A549 (cell line): ENCODE results near the gene CEMP1. TPM values are rescaled to one million over a fixed set of nuclear protein-coding genes. Genes with fewer than 3 reads are reported as not detected.
"Not testable (repeated sequence)": the region's sequence is repeated elsewhere in the genome, so short reads cannot be mapped to it uniquely, and the experiment has no call there.

Source experiments
- ATAC-seq, 2 experiments: fragments of 200-7000 bp in 1 of 2; fragments of >200 bp in 1 of 2; cut with Nextera tagmentation in 1 of 2; cut with Tn5 transposase in 1 of 2; 3 replicates each; pipeline versions ENCODE4 v1.8.0 to v1.9.1; 2018 to 2020; ENCODE audit warnings: mild to moderate bottlenecking in 1 of 2, moderate library complexity in 1 of 2
- CTCF ChIA-PET: fragments of 300-600 bp; sonication (Branson Sonifier 250); formaldehyde crosslinking; extraction: SDS; loops from one replicate; lab custom pipeline; 2021; ENCODE audit warnings: antibody characterized with exemption, inconsistent platforms; lab: Yijun Ruan, JAX
- POLR2A ChIA-PET: fragments of 350-600 bp; formaldehyde crosslinking; extraction: SDS; loops from one replicate; lab custom pipeline; 2021; ENCODE audit warnings: antibody characterized with exemption, inconsistent platforms; lab: Yijun Ruan, JAX
- DNase-seq, 2 experiments: peaks; one replicate each; pipeline versions ENCODE4 v3.0.0 to v3.0.0-alpha.2; 2011 to 2016; ENCODE audit warnings: low read depth in 1 of 2, low spot score in 1 of 2
- FAIRE-seq: peaks from 2 replicates; lab custom pipeline; 2011; peaks lifted over from hg19 to GRCh38; lab: Jason Lieb, UNC
- H3K27ac ChIP-seq, 2 experiments: fragments of >200 bp; sonication (Bioruptor Twin); formaldehyde crosslinking; 3 replicates each; pipeline ENCODE4 v1.5.1; 2016 to 2017
- H3K4me1 ChIP-seq: fragments of >200 bp; sonication (Bioruptor Twin); formaldehyde crosslinking; 3 replicates; pipeline ENCODE4 v1.6.1; 2016
- H3K4me2 ChIP-seq: fragments of >200 bp; sonication (Bioruptor Twin); formaldehyde crosslinking; 3 replicates; pipeline ENCODE4 v1.6.1; 2016
- H3K4me3 ChIP-seq: fragments of >200 bp; sonication (Bioruptor Twin); formaldehyde crosslinking; 3 replicates; pipeline ENCODE4 v1.5.1; 2016
- H3K9me3 ChIP-seq: fragments of >200 bp; sonication (Bioruptor Twin); formaldehyde crosslinking; 3 replicates; pipeline ENCODE4 v1.6.1; 2016
- BCL3 ChIP-seq: fragments of >200 bp; sonication (Bioruptor Twin); formaldehyde crosslinking; IDR thresholded peaks from 3 replicates; pipeline ENCODE4 v1.6.1; 2016
- BHLHE40 ChIP-seq: IDR thresholded peaks from 2 replicates; pipeline ENCODE4 v1.6.1; 2012; ENCODE audit warnings: low read depth, low read length, inconsistent platforms
- CBX2 ChIP-seq: fragments of 200-600 bp; sonication (generic); IDR thresholded peaks from 2 replicates; pipeline ENCODE4 v1.6.1; 2016; ENCODE audit warnings: low read depth, mild to moderate bottlenecking, borderline replicate concordance
- CEBPB ChIP-seq, 2 experiments: fragments of >200 bp in 1 of 2; sonication (Bioruptor Twin) in 1 of 2; formaldehyde crosslinking in 1 of 2; IDR thresholded peaks; 2 replicates each; pipeline ENCODE4 v1.6.1; 2012 to 2016
- E2F6 ChIP-seq: IDR thresholded peaks from 2 replicates; pipeline ENCODE4 v1.6.1; 2012; ENCODE audit warnings: low read depth, borderline replicate concordance
- EHMT2 ChIP-seq: fragments of 200-600 bp; sonication (generic); IDR thresholded peaks from 2 replicates; pipeline ENCODE4 v1.6.1; 2016; ENCODE audit warnings: antibody characterized with exemption, low read depth, mild to moderate bottlenecking, moderate library complexity
- EP300 ChIP-seq, 2 experiments: fragments of >200 bp; sonication (Bioruptor Twin); formaldehyde crosslinking; IDR thresholded peaks; 2 replicates in 1 of 2; 3 replicates in 1 of 2; pipeline ENCODE4 v1.6.1; 2016 to 2017
- FOSL2 ChIP-seq, 2 experiments: fragments of 450-650 bp in 1 of 2; fragments of >200 bp in 1 of 2; sonication (Bioruptor Twin) in 1 of 2; formaldehyde crosslinking; IDR thresholded peaks; 2 replicates each; pipeline versions ENCODE4 v1.5.0 to v1.6.1; 2016 to 2020; ENCODE audit warnings: mild to moderate bottlenecking in 1 of 2, moderate library complexity in 1 of 2
- FOXS1 ChIP-seq: fragments of 250-450 bp; sonication (Bioruptor Pico); IDR thresholded peaks from 2 replicates; pipeline ENCODE4 v1.5.0; 2020; ENCODE audit warnings: mild to moderate bottlenecking, moderate library complexity
- GATA3 ChIP-seq: IDR thresholded peaks from 2 replicates; pipeline ENCODE4 v1.6.1; 2012; ENCODE audit warnings: borderline replicate concordance
- HDAC2 ChIP-seq: fragments of 200-600 bp; sonication (generic); IDR thresholded peaks from 2 replicates; pipeline ENCODE4 v1.6.1; 2016
- HEYL ChIP-seq: fragments of 250-450 bp; sonication (Bioruptor Pico); IDR thresholded peaks from 2 replicates; pipeline ENCODE4 v1.8.0; 2021; ENCODE audit warnings: mild to moderate bottlenecking, moderate library complexity
- JUN ChIP-seq, 2 experiments: fragments of >200 bp; sonication (Bioruptor Twin); formaldehyde crosslinking; IDR thresholded peaks; 2 replicates in 1 of 2; 3 replicates in 1 of 2; pipeline ENCODE4 v1.6.1; 2016 to 2017
- KDM5A ChIP-seq: fragments of 200-600 bp; sonication (generic); IDR thresholded peaks from 2 replicates; pipeline ENCODE4 v1.6.1; 2016; ENCODE audit warnings: antibody characterized with exemption, mild to moderate bottlenecking
- MAFK ChIP-seq: fragments of 450-650 bp; IDR thresholded peaks from 2 replicates; pipeline ENCODE4 v1.6.1; 2014; ENCODE audit not compliant: partially characterized antibody
- MAX ChIP-seq: IDR thresholded peaks from 2 replicates; pipeline ENCODE4 v1.6.1; 2012
- NFE2L2 ChIP-seq: fragments of 150-350 bp; conservative IDR thresholded peaks from 2 replicates; pipeline ENCODE4 v1.6.1; 2014; ENCODE audit warnings: low read length
- NPAS2 ChIP-seq: fragments of 250-450 bp; sonication (Bioruptor Pico); IDR thresholded peaks from 2 replicates; pipeline ENCODE4 v1.8.0; 2022; ENCODE audit warnings: mild to moderate bottlenecking, moderate library complexity, borderline replicate concordance
- PBX3 ChIP-seq: IDR thresholded peaks from 2 replicates; pipeline ENCODE4 v1.6.1; 2012
- POLR2A ChIP-seq: IDR thresholded peaks from 2 replicates; pipeline ENCODE4 v1.6.1; 2012; ENCODE audit warnings: mild to moderate bottlenecking, low read length
- RCOR1 ChIP-seq: fragments of 150-350 bp; IDR thresholded peaks from 2 replicates; pipeline ENCODE4 v1.6.1; 2014; ENCODE audit warnings: antibody characterized with exemption, low read length, low read depth
- SREBF2 ChIP-seq: fragments of 450-650 bp; IDR thresholded peaks from 2 replicates; pipeline ENCODE4 v1.6.1; 2014; ENCODE audit warnings: mild to moderate bottlenecking, moderate library complexity
- TP53 ChIP-seq: fragments of 250-450 bp; sonication (Bioruptor Pico); IDR thresholded peaks from 2 replicates; pipeline ENCODE4 v1.5.0; 2021; ENCODE audit warnings: mild to moderate bottlenecking, moderate library complexity
- USF2 ChIP-seq: fragments of 450-650 bp; IDR thresholded peaks from 2 replicates; pipeline ENCODE4 v1.6.1; 2014; ENCODE audit warnings: antibody characterized with exemption
- ZC3H11A ChIP-seq: fragments of 450-650 bp; IDR thresholded peaks from 2 replicates; pipeline ENCODE4 v1.6.1; 2014; ENCODE audit warnings: antibody characterized with exemption, mild to moderate bottlenecking
- ZNF302 ChIP-seq: fragments of 250-450 bp; sonication (Bioruptor Pico); IDR thresholded peaks from 2 replicates; pipeline ENCODE4 v1.9.0; 2021; ENCODE audit warnings: inconsistent platforms, mild to moderate bottlenecking, moderate library complexity
- ZSCAN20 ChIP-seq: fragments of 250-450 bp; sonication (Bioruptor Pico); IDR thresholded peaks from 2 replicates; pipeline ENCODE4 v1.8.0; 2022; ENCODE audit warnings: mild to moderate bottlenecking, moderate library complexity
- WGBS: methylation state at CpG from one replicate; pipeline ENCODE4 v1.1.6; 2017; ENCODE audit errors: missing lambda C conversion rate; 5-methylcytosine and 5-hydroxymethylcytosine counted together
- polyA plus RNA-seq, 4 experiments: library from polyadenylated mRNA; depleted of rRNA in 3 of 4; stranded (reverse); fragments of >200 nt; fragmentation: RNase III in 1 of 4; extraction: RNeasy Plus Mini Kit Qiagen cat#74134 plus additional on column Dnase treatment in 1 of 4; gene quantifications; 2 replicates in 3 of 4; 3 replicates in 1 of 4; pipeline ENCODE4 v1.2.3, GENCODE V29; 2011 to 2017

CEMP1 gene
- polyA plus RNA-seq, 2 of the 4 experiments (the other 2 are of a cell fraction): not detected

GRCh38 chr16:2533142-2533755, 2.0 kb upstream of the CEMP1 start:
- not testable (repeated sequence) for ATAC-seq, FAIRE-seq, DNase-seq, H3K9me3 ChIP-seq
- Histone ChIP-seq H3K27ac (peak overlapping the region; percentile 84 to 92; a peak in 5 of 6 replicates), H3K4me3 (peak overlapping the region; percentile 64; the same call in 2 of the 3 replicates), H3K4me1 (peaks cover 21% of the 10 kb centered on the region), H3K4me2 (peak overlapping the region; percentile 99)
- POLR2A ChIA-PET: interaction anchor here (0.9 to 2.8 kb wide), 2 partner anchors 13 to 70 kb away, joined by 3 to 21 read pairs; partner anchors contain the start of gene AMDHD2
- WGBS: 57% methylated on average over 16 of the region's 16 CpGs
- CTCF ChIA-PET: interaction anchor here (1.4 kb wide), 1 partner anchor 32 kb away, joined by 3 read pairs; no protein-coding TSS in a partner anchor

GRCh38 chr16:2532494-2533141, 1.4 kb upstream of the CEMP1 start:
- ATAC-seq (peak; percentile 11 to 29; a peak in 5 of 6 replicates), FAIRE-seq (no peak), DNase-seq (no peak)
- H3K4me1 ChIP-seq: peaks cover 21% of the 10 kb centered on the region
- H3K27ac ChIP-seq: peak overlapping the region; percentile 84 to 92
- no peaks in the 10 kb centered on the region for H3K9me3 ChIP-seq
- ChIA-PET POLR2A (interaction anchor here (0.9 to 2.8 kb wide), 2 partner anchors 13 to 70 kb away, joined by 3 to 21 read pairs; partner anchors contain the start of gene AMDHD2), CTCF (interaction anchor here (1.4 to 3.2 kb wide), 2 partner anchors 18 to 31 kb away, joined by 3 to 8 read pairs; no protein-coding TSS in a partner anchor)
- 22% methylated on average over 33 of the region's 37 CpGs for WGBS
- H3K4me2 ChIP-seq: peak overlapping the region; percentile 99
- TF ChIP-seq USF2 (no peak), PBX3 (0 out of 2 replicates have a peak, but pooled peaks have one; percentile 4), BCL3 (no peak), TP53 (CRISPR knock-in tag) (0 out of 2 replicates have a peak, but pooled peaks have one; percentile 30), EP300 (IDR thresholded peaks at IDR 0.05) (no peak), MAFK (no peak), FOSL2 (IDR thresholded peaks at IDR 0.05) (no peak), FOSL2 (CRISPR knock-in tag; IDR thresholded peaks at IDR 0.05) (no peak)
- peak overlapping the region; percentile 64 for H3K4me3 ChIP-seq

GRCh38 chr16:2531696-2532493, 687 bp upstream of the CEMP1 start:
- ChIA-PET POLR2A (interaction anchor here (0.9 to 2.8 kb wide), 2 partner anchors 12 to 71 kb away, joined by 3 to 21 read pairs; partner anchors contain the start of gene AMDHD2), CTCF (interaction anchor here (1.4 to 3.2 kb wide), 3 partner anchors 13 to 31 kb away, joined by 3 to 8 read pairs (median 6); no protein-coding TSS in a partner anchor)
- TF ChIP-seq EHMT2: no peak
- peak; percentile 78 for TF ChIP-seq BHLHE40
- no peak for TF ChIP-seq CBX2
- TF ChIP-seq ZC3H11A: no peak
- no peak for TF ChIP-seq EP300 (IDR thresholded peaks at IDR 0.05)
- no peak for TF ChIP-seq NFE2L2
- peak; percentile 71 to 89 for TF ChIP-seq JUN (IDR thresholded peaks at IDR 0.05)
- no peak for TF ChIP-seq HEYL (CRISPR knock-in tag)
- TF ChIP-seq HDAC2: no peak
- peak in 1 of 2 experiments; percentile 29; a peak in 1 of 4 replicates for TF ChIP-seq CEBPB (IDR thresholded peaks at IDR 0.05)
- peak; percentile 77; the same call in 1 of the 2 replicates for TF ChIP-seq E2F6
- peak; percentile 76 for TF ChIP-seq POLR2A
- no peak for TF ChIP-seq ZSCAN20 (CRISPR knock-in tag)
- no peak for TF ChIP-seq TP53 (CRISPR knock-in tag)
- TF ChIP-seq SREBF2: no peak
- peak; percentile 56; the same call in 1 of the 2 replicates for TF ChIP-seq GATA3
- no peak for TF ChIP-seq ZNF302 (CRISPR knock-in tag)
- no peak for TF ChIP-seq RCOR1
- no peak for TF ChIP-seq FOXS1 (CRISPR knock-in tag)
- TF ChIP-seq FOSL2 (IDR thresholded peaks at IDR 0.05): no peak
- peak; percentile 23; the same call in 1 of the 2 replicates for TF ChIP-seq FOSL2 (CRISPR knock-in tag; IDR thresholded peaks at IDR 0.05)
- TF ChIP-seq KDM5A: no peak
- TF ChIP-seq NPAS2 (CRISPR knock-in tag): no peak
- TF ChIP-seq MAX: peak; percentile 92

More at GRCh38 chr16:2531696-2532493, 687 bp upstream of the CEMP1 start:
- peak overlapping the region; percentile 99 for H3K4me2 ChIP-seq
- ATAC-seq (peak; percentile 82 to 93), FAIRE-seq (peak; percentile 32), DNase-seq (peak; percentile 95 to 96)
- H3K4me3 ChIP-seq: peak overlapping the region; percentile 64
- no peaks in the 10 kb centered on the region for H3K9me3 ChIP-seq
- peak overlapping the region; percentile 84 to 92 for H3K27ac ChIP-seq
- WGBS: 9% methylated on average over 7 of the region's 84 CpGs
- H3K4me1 ChIP-seq: peaks cover 21% of the 10 kb centered on the region
